Measurements from ENCODE around the gene ACIN1. TPM values are rescaled to one million over a fixed set of nuclear protein-coding genes. Genes with fewer than 3 reads are reported as not detected.

Gene ACIN1
- total and polyA plus RNA-seq, 4 experiments from 2014 or later, result 1.2 to 327 (median 169) TPM

DNA sequence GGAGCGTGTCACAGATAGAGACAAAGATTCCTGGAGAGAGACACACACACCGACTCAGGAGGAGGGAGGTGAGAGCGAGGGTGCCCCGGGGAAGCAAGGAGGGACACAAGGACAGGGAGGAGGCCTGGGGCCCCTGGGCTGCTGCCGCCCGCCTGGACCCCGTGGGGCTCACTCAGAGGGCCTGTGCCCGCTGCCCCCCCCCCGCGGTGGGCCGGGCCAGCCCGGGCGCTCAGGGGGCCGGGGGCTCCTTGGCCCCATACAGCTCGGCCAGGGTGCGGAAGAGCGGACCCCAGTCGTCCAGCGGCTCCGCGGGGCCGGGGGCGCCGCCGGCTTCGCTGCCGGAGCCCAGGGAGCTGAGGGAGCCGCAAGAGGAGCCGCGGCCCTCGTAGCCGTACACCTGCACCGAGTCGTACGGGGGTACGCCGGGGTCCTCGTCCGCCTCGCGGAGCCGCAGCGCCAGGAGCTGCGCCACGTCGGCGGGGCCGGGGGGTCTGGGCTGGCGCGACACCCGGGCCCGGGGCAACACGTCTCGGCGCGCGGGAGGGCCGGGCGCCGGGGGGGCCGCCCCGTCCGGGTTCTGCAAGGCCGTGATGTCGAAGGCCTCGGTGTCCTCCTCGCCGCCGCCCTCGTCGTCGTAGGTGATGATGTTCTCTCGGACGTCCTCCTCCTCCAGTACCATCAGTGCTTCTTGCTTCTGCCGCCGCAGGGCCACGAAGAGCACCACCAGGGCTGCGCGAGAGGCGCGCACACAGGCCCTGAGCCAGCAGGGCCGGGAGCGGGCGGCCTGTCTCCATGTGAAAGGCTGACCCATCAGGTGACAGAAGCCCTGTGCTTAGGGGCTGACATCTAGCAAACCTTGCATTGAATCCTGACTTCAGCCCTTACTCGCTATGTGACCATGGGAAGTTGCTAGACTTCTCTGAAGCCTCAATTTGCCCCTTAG, 46.9 kb downstream of the ACIN1 start:
- H3K36me3 ChIP-seq (ENCODE audit: insufficient read depth, low read length), result no peaks in the 10 kb centered on the region
- Mint-ChIP-seq H3K27me3 (no peaks in the 10 kb centered on the region), H3K27ac (no peak overlapping the region), H3K36me3 (no peaks in the 10 kb centered on the region), H3K4me3 (no peak overlapping the region), H3K9me3 (no peaks in the 10 kb centered on the region), H3K4me1 (no peaks in the 10 kb centered on the region)
- no peak overlapping the region for H3K4me3 ChIP-seq (ENCODE audit: low read length in 2 of 2)
- CTCF ChIA-PET (ENCODE audit: partially characterized antibody), result interaction anchor here (1.3 to 1.6 kb wide), 2 partner anchors 20 to 61 kb away, joined by 4 read pairs; no protein-coding TSS in a partner anchor
- DNase-seq, result no peak
- no peaks in the 10 kb centered on the region for H3K27me3 ChIP-seq (ENCODE audit: insufficient read depth, low read length)
- H3K9me3 ChIP-seq (ENCODE audit: control insufficient read depth in 1 of 2, low read length in 2 of 2), result no peaks in the 10 kb centered on the region
- H3K27ac ChIP-seq (ENCODE audit: low read depth, low read length), result no peak overlapping the region
- POLR2A ChIA-PET (ENCODE audit: partially characterized antibody), result no interaction called here
- intact Hi-C loops (cut with micrococcal nuclease), result no loop called here
- H3K4me1 ChIP-seq (ENCODE audit: insufficient read depth, low read length), result no peaks in the 10 kb centered on the region

DNA sequence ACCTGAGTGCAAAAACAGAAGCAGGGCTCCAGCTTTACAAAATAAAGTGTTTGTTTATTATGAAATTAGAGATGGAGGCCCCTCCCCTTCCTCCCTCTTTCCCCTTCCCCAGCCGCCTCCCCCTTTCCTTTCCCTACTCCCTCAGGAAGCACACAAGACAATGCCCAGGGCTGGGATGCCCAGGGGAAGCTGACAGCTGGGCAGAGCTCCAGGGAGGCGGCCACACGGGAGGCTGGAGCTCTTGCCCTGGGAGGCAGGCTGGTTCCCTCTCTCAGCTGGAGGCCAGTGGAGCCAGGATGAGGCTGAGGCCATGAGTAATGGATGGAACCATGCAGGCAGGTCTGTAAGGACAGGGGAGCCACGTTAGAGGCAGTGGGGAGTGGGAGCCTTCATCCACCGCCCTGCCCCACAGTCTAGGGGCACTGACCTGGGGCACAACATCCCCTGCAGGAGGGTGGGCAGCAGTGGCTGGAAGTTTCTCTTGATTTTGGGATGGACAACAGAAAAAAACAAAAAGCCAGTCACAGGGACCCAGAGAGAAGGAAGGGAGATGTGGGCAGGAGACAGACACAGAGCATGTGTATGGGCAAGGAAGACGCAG, 47.8 kb downstream of the ACIN1 start:
- no peaks in the 10 kb centered on the region for H3K9me3 ChIP-seq (ENCODE audit: control insufficient read depth in 1 of 2, low read length in 2 of 2)
- H3K27ac ChIP-seq (ENCODE audit: low read depth, low read length), result no peak overlapping the region
- H3K36me3 Mint-ChIP-seq, result no peaks in the 10 kb centered on the region
- CTCF ChIA-PET (ENCODE audit: partially characterized antibody), result interaction anchor here (1.2 kb wide), 1 partner anchor 61 kb away, joined by 4 read pairs; no protein-coding TSS in a partner anchor
- POLR2A ChIA-PET (ENCODE audit: partially characterized antibody), result no interaction called here
- H3K4me1 Mint-ChIP-seq, result no peaks in the 10 kb centered on the region
- H3K27ac Mint-ChIP-seq, result no peak overlapping the region
- intact Hi-C loops (cut with micrococcal nuclease), result no loop called here
- no peaks in the 10 kb centered on the region for H3K27me3 ChIP-seq (ENCODE audit: insufficient read depth, low read length)
- H3K36me3 ChIP-seq (ENCODE audit: insufficient read depth, low read length), result no peaks in the 10 kb centered on the region
- H3K4me1 ChIP-seq (ENCODE audit: insufficient read depth, low read length), result no peaks in the 10 kb centered on the region
- H3K4me3 Mint-ChIP-seq, result no peak overlapping the region
- H3K27me3 Mint-ChIP-seq, result no peaks in the 10 kb centered on the region
- DNase-seq, result no peak
- H3K4me3 ChIP-seq (ENCODE audit: low read length in 2 of 2), result no peak overlapping the region
- H3K9me3 Mint-ChIP-seq, result no peaks in the 10 kb centered on the region

- intact Hi-C loops (cut with micrococcal nuclease), result no loop called here
- peak overlapping the region in 1 of 7 donors; percentile 8 for H3K27ac Mint-ChIP-seq
- POLR2A ChIA-PET (ENCODE audit: partially characterized antibody), result no interaction called here
- Histone ChIP-seq H3K9me3 (ENCODE audit: control insufficient read depth in 1 of 2, low read length in 2 of 2) (no peaks in the 10 kb centered on the region), H3K27ac (ENCODE audit: low read depth, low read length) (no peak overlapping the region), H3K4me3 (ENCODE audit: low read length in 2 of 2) (no peak overlapping the region), H3K36me3 (ENCODE audit: insufficient read depth, low read length) (no peaks in the 10 kb centered on the region), H3K4me1 (ENCODE audit: insufficient read depth, low read length) (no peaks in the 10 kb centered on the region), H3K27me3 (ENCODE audit: insufficient read depth, low read length) (no peaks in the 10 kb centered on the region)
- H3K36me3 Mint-ChIP-seq, result no peaks in the 10 kb centered on the region
- H3K4me1 Mint-ChIP-seq, result no peaks in the 10 kb centered on the region
- no peaks in the 10 kb centered on the region for H3K9me3 Mint-ChIP-seq
- H3K4me3 Mint-ChIP-seq, result no peak overlapping the region
- DNase-seq, result no peak
- CTCF ChIA-PET (ENCODE audit: partially characterized antibody), result interaction anchor here (0.6 kb wide), 1 partner anchor 51 kb away, joined by 3 read pairs; no protein-coding TSS in a partner anchor
- H3K27me3 Mint-ChIP-seq, result no peaks in the 10 kb centered on the region
These were observed 49.2 kb downstream of the ACIN1 start for GRCh38 chr14:23045419-23046357.

DNA sequence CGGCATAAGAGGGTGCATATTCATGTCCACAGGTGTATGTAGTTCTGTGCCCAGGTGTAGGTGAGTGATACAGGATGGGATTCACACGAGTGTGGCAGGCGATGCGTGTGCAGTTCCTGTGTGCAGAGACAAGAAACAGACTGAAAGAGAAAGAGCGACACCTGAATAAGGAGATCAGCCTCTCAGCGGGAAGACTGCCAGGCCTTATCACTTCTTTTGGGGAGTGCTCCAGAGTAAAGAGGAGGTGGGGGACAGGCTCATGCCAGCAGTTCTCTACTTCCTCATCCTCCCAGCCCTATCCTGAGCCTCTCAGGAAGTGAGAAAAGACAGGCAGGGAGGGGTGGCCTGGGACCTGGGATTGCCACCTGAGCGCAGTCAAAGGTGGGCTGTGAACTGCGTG, 50.1 kb downstream of the ACIN1 start:
- intact Hi-C loops (cut with micrococcal nuclease), result no loop called here
- no peaks in the 10 kb centered on the region for H3K4me1 ChIP-seq (ENCODE audit: insufficient read depth, low read length)
- Mint-ChIP-seq H3K27ac (no peak overlapping the region), H3K4me3 (no peak overlapping the region), H3K4me1 (no peaks in the 10 kb centered on the region), H3K36me3 (no peaks in the 10 kb centered on the region), H3K27me3 (no peaks in the 10 kb centered on the region), H3K9me3 (no peaks in the 10 kb centered on the region)
- H3K27ac ChIP-seq (ENCODE audit: low read depth, low read length), result no peak overlapping the region
- DNase-seq, result no peak
- ChIA-PET POLR2A (ENCODE audit: partially characterized antibody) (interaction anchor here (1.0 kb wide), 1 partner anchor 13 kb away, joined by 3 read pairs; no protein-coding TSS in a partner anchor), CTCF (ENCODE audit: partially characterized antibody) (no interaction called here)
- no peaks in the 10 kb centered on the region for H3K9me3 ChIP-seq (ENCODE audit: control insufficient read depth in 1 of 2, low read length in 2 of 2)
- no peaks in the 10 kb centered on the region for H3K27me3 ChIP-seq (ENCODE audit: insufficient read depth, low read length)
- no peaks in the 10 kb centered on the region for H3K36me3 ChIP-seq (ENCODE audit: insufficient read depth, low read length)
- H3K4me3 ChIP-seq (ENCODE audit: low read length in 2 of 2), result no peak overlapping the region

DNA sequence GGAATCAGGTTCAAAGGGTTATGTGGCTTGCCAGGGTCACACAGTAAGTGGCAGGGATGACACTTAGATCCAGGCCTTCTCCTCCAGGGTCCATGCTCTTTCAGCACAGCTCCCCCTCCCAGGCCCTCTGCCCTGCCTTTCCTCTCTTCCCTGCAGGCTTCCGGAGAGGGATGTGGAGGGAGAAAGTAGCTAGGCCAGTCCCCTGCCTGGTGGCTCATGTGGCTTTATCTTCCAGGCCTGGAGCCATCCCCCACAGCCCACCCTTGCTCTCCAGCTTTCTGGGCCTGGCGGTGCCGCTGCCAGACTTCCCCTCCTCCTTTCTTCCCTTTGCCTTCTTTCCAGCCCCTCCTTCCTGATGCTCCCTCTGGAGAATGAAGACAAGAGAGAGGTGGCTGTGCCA, 51.2 kb downstream of the ACIN1 start:
- no peaks in the 10 kb centered on the region for H3K27me3 Mint-ChIP-seq
- no peaks in the 10 kb centered on the region for H3K9me3 Mint-ChIP-seq
- Histone ChIP-seq H3K27me3 (ENCODE audit: insufficient read depth, low read length) (no peaks in the 10 kb centered on the region), H3K4me1 (ENCODE audit: insufficient read depth, low read length) (no peaks in the 10 kb centered on the region), H3K4me3 (ENCODE audit: low read length in 2 of 2) (no peak overlapping the region), H3K9me3 (ENCODE audit: control insufficient read depth in 1 of 2, low read length in 2 of 2) (no peaks in the 10 kb centered on the region), H3K36me3 (ENCODE audit: insufficient read depth, low read length) (no peaks in the 10 kb centered on the region), H3K27ac (ENCODE audit: low read depth, low read length) (no peak overlapping the region)
- DNase-seq, result no peak
- no peaks in the 10 kb centered on the region for H3K36me3 Mint-ChIP-seq
- POLR2A ChIA-PET (ENCODE audit: partially characterized antibody), result interaction anchor here (1.0 kb wide), 1 partner anchor 14 kb away, joined by 3 read pairs; no protein-coding TSS in a partner anchor
- CTCF ChIA-PET (ENCODE audit: partially characterized antibody), result interaction anchor here (1.5 to 2.7 kb wide), 2 partner anchors 49 to 75 kb away, joined by 3 to 13 read pairs; no protein-coding TSS in a partner anchor
- intact Hi-C loops (cut with micrococcal nuclease), result no loop called here
- no peak overlapping the region for H3K4me3 Mint-ChIP-seq
- H3K4me1 Mint-ChIP-seq, result no peaks in the 10 kb centered on the region
- no peak overlapping the region for H3K27ac Mint-ChIP-seq

DNA sequence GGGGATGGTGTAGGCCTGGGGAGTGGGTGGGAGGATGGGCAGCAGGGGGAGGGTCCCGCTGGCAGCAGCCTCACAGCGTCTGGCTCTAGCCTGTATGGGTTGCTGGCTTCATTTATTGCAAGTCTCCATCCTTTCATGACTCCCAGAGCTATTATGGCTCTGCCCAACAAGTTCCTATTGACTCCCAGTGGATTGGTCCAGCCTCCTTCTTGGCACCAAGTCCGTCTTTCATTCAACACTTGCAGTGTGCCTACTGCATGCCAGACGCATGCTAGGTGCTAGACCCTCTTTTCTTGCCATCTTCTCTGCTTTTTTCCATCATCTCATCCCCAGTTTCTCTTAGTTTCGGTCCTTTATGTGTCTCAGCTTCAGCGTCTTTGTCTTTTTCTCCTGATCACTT, 51.8 kb downstream of the ACIN1 start:
- H3K36me3 ChIP-seq (ENCODE audit: insufficient read depth, low read length), result no peaks in the 10 kb centered on the region
- peaks cover 0 to 1% (median 0%) of the 10 kb centered on the region in 4 donors for H3K4me1 Mint-ChIP-seq
- ChIA-PET POLR2A (ENCODE audit: partially characterized antibody) (no interaction called here), CTCF (ENCODE audit: partially characterized antibody) (interaction anchor here (0.8 to 2.7 kb wide), 5 partner anchors 26 to 74 kb away, joined by 3 to 13 read pairs (median 4); no protein-coding TSS in a partner anchor)
- H3K27ac Mint-ChIP-seq, result no peak overlapping the region
- intact Hi-C loops (cut with micrococcal nuclease), result no loop called here
- DNase-seq, result no peak
- H3K27me3 ChIP-seq (ENCODE audit: insufficient read depth, low read length), result no peaks in the 10 kb centered on the region
- no peak overlapping the region for H3K4me3 ChIP-seq (ENCODE audit: low read length in 2 of 2)
- no peaks in the 10 kb centered on the region for H3K27me3 Mint-ChIP-seq
- no peaks in the 10 kb centered on the region for H3K9me3 Mint-ChIP-seq
- H3K27ac ChIP-seq (ENCODE audit: low read depth, low read length), result no peak overlapping the region
- no peak overlapping the region for H3K4me3 Mint-ChIP-seq
- H3K36me3 Mint-ChIP-seq, result no peaks in the 10 kb centered on the region
- H3K4me1 ChIP-seq (ENCODE audit: insufficient read depth, low read length), result no peaks in the 10 kb centered on the region
- no peaks in the 10 kb centered on the region for H3K9me3 ChIP-seq (ENCODE audit: control insufficient read depth in 1 of 2, low read length in 2 of 2)

Data from CD4-positive, alpha-beta memory T cell (primary cell).